ENCODE measurements around the gene TTC28. TPM values are rescaled to one million over a fixed set of nuclear protein-coding genes. Genes with fewer than 3 reads are reported as not detected.
"Not testable (repeated sequence)": the region's sequence is repeated elsewhere in the genome, so short reads cannot be mapped to it uniquely, and the experiment has no call there.

Gene TTC28
- total and polyA plus RNA-seq, 2 donors, result 2.0 to 5.5 TPM

- H3K36me3 ChIP-seq (ENCODE audit: control insufficient read depth in 2 of 2, insufficient read depth in 2 of 2, low read length in 1 of 2), result no peaks in the 10 kb centered on the region
- no peaks in the 10 kb centered on the region for H3K4me1 ChIP-seq (ENCODE audit: control insufficient read depth in 2 of 2, insufficient read depth in 2 of 2, low read length in 2 of 2)
- H3K27me3 ChIP-seq (ENCODE audit: control insufficient read depth in 2 of 2, insufficient read depth in 1 of 2, low read length in 1 of 2), result no peaks in the 10 kb centered on the region
- H3K9me3 ChIP-seq (ENCODE audit: control insufficient read depth in 2 of 2, insufficient read depth in 1 of 2, low read length in 1 of 2), result no peaks in the 10 kb centered on the region
- H3K4me3 ChIP-seq (ENCODE audit: low read length in 2 of 2), result no peak overlapping the region
- WGBS, result 98% methylated on average over 1 of the region's 1 CpG
- DNase-seq (ENCODE audit: low read depth in 6 of 9, low spot score in 9 of 9), result no peak
- H3K27ac ChIP-seq (ENCODE audit: low read depth in 1 of 2, low read length in 1 of 2), result no peak overlapping the region
Measured at GRCh38 chr22:28205926-28206325, 473.7 kb downstream of the TTC28 start.

GRCh38 chr22:28204382-28204781, 475.3 kb downstream of the TTC28 start:
- no peak overlapping the region for H3K4me3 ChIP-seq (ENCODE audit: low read length in 2 of 2)
- DNase-seq (ENCODE audit: low read depth in 6 of 9, low spot score in 9 of 9), result no peak
- WGBS, result 95% methylated on average over 1 of the region's 1 CpG
- H3K36me3 ChIP-seq (ENCODE audit: control insufficient read depth in 2 of 2, insufficient read depth in 2 of 2, low read length in 1 of 2), result no peaks in the 10 kb centered on the region
- H3K27me3 ChIP-seq (ENCODE audit: control insufficient read depth in 2 of 2, insufficient read depth in 1 of 2, low read length in 1 of 2), result no peaks in the 10 kb centered on the region
- H3K27ac ChIP-seq (ENCODE audit: low read depth in 1 of 2, low read length in 1 of 2), result no peak overlapping the region
- no peaks in the 10 kb centered on the region for H3K9me3 ChIP-seq (ENCODE audit: control insufficient read depth in 2 of 2, insufficient read depth in 1 of 2, low read length in 1 of 2)
- no peaks in the 10 kb centered on the region for H3K4me1 ChIP-seq (ENCODE audit: control insufficient read depth in 2 of 2, insufficient read depth in 2 of 2, low read length in 2 of 2)

- 92% methylated on average over 1 of the region's 1 CpG for WGBS
- Histone ChIP-seq H3K36me3 (ENCODE audit: control insufficient read depth in 2 of 2, insufficient read depth in 2 of 2, low read length in 1 of 2) (no peaks in the 10 kb centered on the region), H3K4me3 (ENCODE audit: low read length in 2 of 2) (no peak overlapping the region), H3K4me1 (ENCODE audit: control insufficient read depth in 2 of 2, insufficient read depth in 2 of 2, low read length in 2 of 2) (no peaks in the 10 kb centered on the region), H3K9me3 (ENCODE audit: control insufficient read depth in 2 of 2, insufficient read depth in 1 of 2, low read length in 1 of 2) (no peaks in the 10 kb centered on the region), H3K27me3 (ENCODE audit: control insufficient read depth in 2 of 2, insufficient read depth in 1 of 2, low read length in 1 of 2) (no peaks in the 10 kb centered on the region), H3K27ac (ENCODE audit: low read depth in 1 of 2, low read length in 1 of 2) (no peak overlapping the region)
- no peak for DNase-seq (ENCODE audit: low read depth in 6 of 9, low spot score in 9 of 9)
Measured at GRCh38 chr22:28203286-28203685, 476.4 kb downstream of the TTC28 start.

GRCh38 chr22:28198692-28199091, 480.9 kb downstream of the TTC28 start:
- Histone ChIP-seq H3K4me3 (ENCODE audit: low read length in 2 of 2) (no peak overlapping the region), H3K9me3 (ENCODE audit: control insufficient read depth in 2 of 2, insufficient read depth in 1 of 2, low read length in 1 of 2) (no peaks in the 10 kb centered on the region), H3K4me1 (ENCODE audit: control insufficient read depth in 2 of 2, insufficient read depth in 2 of 2, low read length in 2 of 2) (no peaks in the 10 kb centered on the region), H3K36me3 (ENCODE audit: control insufficient read depth in 2 of 2, insufficient read depth in 2 of 2, low read length in 1 of 2) (no peaks in the 10 kb centered on the region), H3K27me3 (ENCODE audit: control insufficient read depth in 2 of 2, insufficient read depth in 1 of 2, low read length in 1 of 2) (no peaks in the 10 kb centered on the region), H3K27ac (ENCODE audit: low read depth in 1 of 2, low read length in 1 of 2) (no peak overlapping the region)
- DNase-seq (ENCODE audit: low read depth in 6 of 9, low spot score in 9 of 9), result no peak
- 97% methylated on average over 2 of the region's 2 CpGs for WGBS

- H3K4me3 ChIP-seq (ENCODE audit: low read length in 2 of 2); DNase-seq (ENCODE audit: low read depth in 6 of 9, low spot score in 9 of 9); H3K27ac ChIP-seq (ENCODE audit: low read depth in 1 of 2, low read length in 1 of 2); H3K4me1 ChIP-seq (ENCODE audit: control insufficient read depth in 2 of 2, insufficient read depth in 2 of 2, low read length in 2 of 2); H3K36me3 ChIP-seq (ENCODE audit: control insufficient read depth in 2 of 2, insufficient read depth in 2 of 2, low read length in 1 of 2); H3K9me3 ChIP-seq (ENCODE audit: control insufficient read depth in 2 of 2, insufficient read depth in 1 of 2, low read length in 1 of 2); H3K27me3 ChIP-seq (ENCODE audit: control insufficient read depth in 2 of 2, insufficient read depth in 1 of 2, low read length in 1 of 2): not testable (repeated sequence)
- 94% methylated on average over 8 of the region's 8 CpGs for WGBS
Measured at GRCh38 chr22:28191571-28191970, 488.1 kb downstream of the TTC28 start.

- Histone ChIP-seq H3K9me3 (ENCODE audit: control insufficient read depth in 2 of 2, insufficient read depth in 1 of 2, low read length in 1 of 2) (no peaks in the 10 kb centered on the region), H3K36me3 (ENCODE audit: control insufficient read depth in 2 of 2, insufficient read depth in 2 of 2, low read length in 1 of 2) (no peaks in the 10 kb centered on the region), H3K27me3 (ENCODE audit: control insufficient read depth in 2 of 2, insufficient read depth in 1 of 2, low read length in 1 of 2) (no peaks in the 10 kb centered on the region), H3K27ac (ENCODE audit: low read depth in 1 of 2, low read length in 1 of 2) (no peak overlapping the region), H3K4me1 (ENCODE audit: control insufficient read depth in 2 of 2, insufficient read depth in 2 of 2, low read length in 2 of 2) (no peaks in the 10 kb centered on the region), H3K4me3 (ENCODE audit: low read length in 2 of 2) (no peak overlapping the region)
- no peak for DNase-seq (ENCODE audit: low read depth in 6 of 9, low spot score in 9 of 9)
- 92% methylated on average over 5 of the region's 5 CpGs for WGBS
Measured at GRCh38 chr22:28188178-28188879, 491.3 kb downstream of the TTC28 start.

- H3K4me1 ChIP-seq (ENCODE audit: control insufficient read depth in 2 of 2, insufficient read depth in 2 of 2, low read length in 2 of 2), result no peaks in the 10 kb centered on the region
- H3K36me3 ChIP-seq (ENCODE audit: control insufficient read depth in 2 of 2, insufficient read depth in 2 of 2, low read length in 1 of 2), result no peaks in the 10 kb centered on the region
- WGBS, result 96% methylated on average over 3 of the region's 3 CpGs
- no peaks in the 10 kb centered on the region for H3K9me3 ChIP-seq (ENCODE audit: control insufficient read depth in 2 of 2, insufficient read depth in 1 of 2, low read length in 1 of 2)
- H3K27ac ChIP-seq (ENCODE audit: low read depth in 1 of 2, low read length in 1 of 2), result no peak overlapping the region
- H3K27me3 ChIP-seq (ENCODE audit: control insufficient read depth in 2 of 2, insufficient read depth in 1 of 2, low read length in 1 of 2), result no peaks in the 10 kb centered on the region
- DNase-seq (ENCODE audit: low read depth in 6 of 9, low spot score in 9 of 9), result no peak
- no peak overlapping the region for H3K4me3 ChIP-seq (ENCODE audit: low read length in 2 of 2)
Measured at GRCh38 chr22:28187612-28188011, 492.0 kb downstream of the TTC28 start.

- Histone ChIP-seq H3K27ac (ENCODE audit: low read depth in 1 of 2, low read length in 1 of 2) (no peak overlapping the region), H3K4me3 (ENCODE audit: low read length in 2 of 2) (no peak overlapping the region), H3K36me3 (ENCODE audit: control insufficient read depth in 2 of 2, insufficient read depth in 2 of 2, low read length in 1 of 2) (no peaks in the 10 kb centered on the region), H3K9me3 (ENCODE audit: control insufficient read depth in 2 of 2, insufficient read depth in 1 of 2, low read length in 1 of 2) (no peaks in the 10 kb centered on the region), H3K4me1 (ENCODE audit: control insufficient read depth in 2 of 2, insufficient read depth in 2 of 2, low read length in 2 of 2) (no peaks in the 10 kb centered on the region), H3K27me3 (ENCODE audit: control insufficient read depth in 2 of 2, insufficient read depth in 1 of 2, low read length in 1 of 2) (no peaks in the 10 kb centered on the region)
- 93% methylated on average over 3 of the region's 3 CpGs for WGBS
- no peak for DNase-seq (ENCODE audit: low read depth in 6 of 9, low spot score in 9 of 9)
Measured at GRCh38 chr22:28186641-28187040, 493.0 kb downstream of the TTC28 start.

GRCh38 chr22:28185130-28185529, 494.5 kb downstream of the TTC28 start:
- Histone ChIP-seq H3K27me3 (ENCODE audit: control insufficient read depth in 2 of 2, insufficient read depth in 1 of 2, low read length in 1 of 2) (no peaks in the 10 kb centered on the region), H3K4me3 (ENCODE audit: low read length in 2 of 2) (no peak overlapping the region), H3K4me1 (ENCODE audit: control insufficient read depth in 2 of 2, insufficient read depth in 2 of 2, low read length in 2 of 2) (no peaks in the 10 kb centered on the region), H3K9me3 (ENCODE audit: control insufficient read depth in 2 of 2, insufficient read depth in 1 of 2, low read length in 1 of 2) (no peaks in the 10 kb centered on the region), H3K27ac (ENCODE audit: low read depth in 1 of 2, low read length in 1 of 2) (no peak overlapping the region), H3K36me3 (ENCODE audit: control insufficient read depth in 2 of 2, insufficient read depth in 2 of 2, low read length in 1 of 2) (no peaks in the 10 kb centered on the region)
- no peak for DNase-seq (ENCODE audit: low read depth in 6 of 9, low spot score in 9 of 9)
- WGBS, result 97% methylated on average over 4 of the region's 4 CpGs

All from thymus (tissue), 11 donors.